Karpas-422 (cell line): ENCODE results near the gene LDLRAP1. TPM values are rescaled to one million over a fixed set of nuclear protein-coding genes. Genes with fewer than 3 reads are reported as not detected.
A peak's percentile ranks its signal among the peaks of the same experiment; 100 is the strongest.

Experiments used
- DNase-seq: peaks from one replicate; pipeline ENCODE4 v3.0.0-alpha.2; 2015
- H2AFZ ChIP-seq: fragments of 200-600 bp; sonication (generic); 2 replicates; pipeline ENCODE4 v1.6.1; 2014; ENCODE audit warnings: antibody characterized with exemption, low read length, mixed read lengths
- H3K27ac ChIP-seq: fragments of 200-600 bp; sonication (generic); 2 replicates; pipeline ENCODE4 v1.5.1; 2014; ENCODE audit warnings: mild to moderate bottlenecking, low read length, moderate library complexity
- H3K27me3 ChIP-seq: fragments of 200-600 bp; sonication (generic); 2 replicates; pipeline ENCODE4 v1.6.1; 2014; ENCODE audit warnings: low read length, mixed read lengths
- H3K36me3 ChIP-seq: fragments of 200-600 bp; sonication (generic); 2 replicates; pipeline ENCODE4 v1.6.1; 2014; ENCODE audit warnings: low read length, mixed read lengths; ENCODE audit not compliant: insufficient read depth
- H3K4me1 ChIP-seq: fragments of 200-600 bp; sonication (generic); 2 replicates; pipeline ENCODE4 v1.6.1; 2014; ENCODE audit warnings: mild to moderate bottlenecking, low read length, mixed read lengths
- H3K4me2 ChIP-seq: fragments of 200-600 bp; sonication (generic); 2 replicates; pipeline ENCODE4 v1.6.1; 2014; ENCODE audit warnings: low read length, low read depth, mild to moderate bottlenecking; ENCODE audit not compliant: poor library complexity, severe bottlenecking
- H3K4me3 ChIP-seq: fragments of 200-600 bp; sonication (generic); 2 replicates; pipeline ENCODE4 v1.5.1; 2014; ENCODE audit warnings: mild to moderate bottlenecking, antibody characterized with exemption, low read length, mixed read lengths
- H3K79me2 ChIP-seq: fragments of 200-600 bp; sonication (generic); 2 replicates; pipeline ENCODE4 v1.6.1; 2014; ENCODE audit warnings: mild to moderate bottlenecking, low read length, mixed read lengths
- H3K9ac ChIP-seq: fragments of 200-600 bp; sonication (generic); 2 replicates; pipeline ENCODE4 v1.6.0; 2014; ENCODE audit warnings: low read length
- H3K9me2 ChIP-seq: fragments of 200-600 bp; sonication (generic), shearing (Covaris generic); replicated peaks from 2 replicates; pipeline ENCODE4 v1.6.0; 2014; ENCODE audit warnings: mild to moderate bottlenecking, low read length, moderate library complexity; ENCODE audit not compliant: insufficient read depth
- H3K9me3 ChIP-seq: fragments of 300-700, 200-600 bp; sonication (generic); 2 replicates; pipeline ENCODE4 v1.6.1; 2014; ENCODE audit warnings: low read length, mixed read lengths
- H4K20me1 ChIP-seq: fragments of 200-600 bp; sonication (generic); 2 replicates; pipeline ENCODE4 v1.6.1; 2014; ENCODE audit warnings: mild to moderate bottlenecking, antibody characterized with exemption, low read length, low read depth; ENCODE audit not compliant: insufficient read depth
- total RNA-seq: library from RNA; depleted of rRNA; stranded (reverse); fragments of >200 nt; shearing (Covaris generic); gene quantifications from 2 replicates; pipeline ENCODE4 v1.2.3, GENCODE V29; 2014; ENCODE audit warnings: low replicate concordance

The LDLRAP1 gene
- total RNA-seq, 1 experiment from 2014 or later: not detected

DNA sequence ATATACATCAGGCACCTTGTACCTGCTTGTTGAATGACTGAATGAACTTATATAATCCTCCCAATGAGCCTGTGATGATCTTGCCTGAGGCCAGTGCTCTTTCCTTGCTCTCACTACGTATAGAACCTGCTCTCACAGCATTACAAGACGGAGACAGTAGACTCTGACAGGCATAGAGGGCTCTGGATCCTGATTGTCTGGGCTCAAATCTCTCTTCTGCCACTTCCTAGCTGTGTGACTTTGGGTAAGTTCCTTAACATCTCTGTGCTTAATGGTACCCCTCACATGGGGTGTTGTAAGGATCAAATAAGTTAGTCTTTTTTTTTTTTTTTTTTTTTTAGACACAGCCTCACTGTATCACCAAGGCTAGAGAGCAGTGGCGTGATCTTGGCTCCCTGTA lies 69.0 kb downstream of the LDLRAP1 start:
- no peak for DNase-seq
- Histone ChIP-seq H3K36me3 (no peaks in the 10 kb centered on the region), H3K79me2 (no peaks in the 10 kb centered on the region), H4K20me1 (no peaks in the 10 kb centered on the region; the same call in 1 of the 2 replicates), H3K4me1 (peaks cover 24% of the 10 kb centered on the region), H2AFZ (no peak overlapping the region), H3K27ac (no peak overlapping the region), H3K9me3 (no peaks in the 10 kb centered on the region), H3K4me2 (no peak overlapping the region), H3K27me3 (no peaks in the 10 kb centered on the region), H3K4me3 (no peak overlapping the region), H3K9me2 (no peaks in the 10 kb centered on the region), H3K9ac (no peak overlapping the region)

GRCh38 chr1:25613091-25613490 lies 69.7 kb downstream of the LDLRAP1 start:
- Histone ChIP-seq H2AFZ (no peak overlapping the region), H3K9ac (no peak overlapping the region), H3K4me2 (no peak overlapping the region), H4K20me1 (no peaks in the 10 kb centered on the region; the same call in 1 of the 2 replicates), H3K27me3 (no peaks in the 10 kb centered on the region), H3K9me3 (no peaks in the 10 kb centered on the region), H3K27ac (no peak overlapping the region), H3K79me2 (no peaks in the 10 kb centered on the region), H3K4me1 (peaks cover 24% of the 10 kb centered on the region), H3K36me3 (no peaks in the 10 kb centered on the region), H3K9me2 (no peaks in the 10 kb centered on the region), H3K4me3 (no peak overlapping the region)
- no peak for DNase-seq

DNA sequence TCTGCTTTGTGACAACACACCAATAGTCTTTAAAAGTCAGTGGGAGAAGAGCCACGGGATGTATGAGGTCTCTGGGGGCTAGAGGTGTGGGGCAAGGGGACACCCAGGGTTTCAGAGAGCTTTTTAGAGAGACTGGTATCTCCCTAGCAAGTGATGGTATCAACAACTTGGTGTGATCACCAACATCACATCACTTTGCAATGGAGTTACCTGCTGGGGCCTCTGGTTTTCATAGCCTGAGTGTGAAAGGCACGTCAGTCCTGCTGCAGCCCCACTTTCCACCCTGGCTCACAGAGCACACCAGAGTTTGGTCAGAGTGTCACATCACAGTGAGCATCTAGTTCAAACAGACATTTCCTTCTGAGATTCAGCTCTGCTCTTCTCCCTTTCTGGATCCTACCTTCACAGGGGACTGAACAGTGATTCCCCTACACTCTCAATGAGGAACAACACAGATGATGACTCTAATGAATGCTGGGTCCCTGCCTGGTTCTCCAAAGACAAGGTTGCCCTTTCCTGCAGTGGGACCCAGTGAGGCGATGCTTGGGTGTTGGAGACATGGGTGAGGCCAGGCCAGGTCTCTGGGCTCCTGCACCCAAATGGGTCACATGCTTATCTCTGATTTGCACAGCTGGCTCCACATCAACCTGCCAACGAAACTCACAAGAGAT lies 71.2 kb downstream of the LDLRAP1 start:
- Histone ChIP-seq H3K4me1 (peaks cover 18% of the 10 kb centered on the region), H3K9ac (no peak overlapping the region), H3K4me2 (no peak overlapping the region), H4K20me1 (peaks cover 6% of the 10 kb centered on the region), H3K79me2 (no peaks in the 10 kb centered on the region), H3K9me2 (no peaks in the 10 kb centered on the region), H3K27ac (no peak overlapping the region), H3K27me3 (no peaks in the 10 kb centered on the region), H3K36me3 (no peaks in the 10 kb centered on the region), H3K9me3 (no peaks in the 10 kb centered on the region), H3K4me3 (no peak overlapping the region), H2AFZ (no peak overlapping the region)
- no peak for DNase-seq

DNA sequence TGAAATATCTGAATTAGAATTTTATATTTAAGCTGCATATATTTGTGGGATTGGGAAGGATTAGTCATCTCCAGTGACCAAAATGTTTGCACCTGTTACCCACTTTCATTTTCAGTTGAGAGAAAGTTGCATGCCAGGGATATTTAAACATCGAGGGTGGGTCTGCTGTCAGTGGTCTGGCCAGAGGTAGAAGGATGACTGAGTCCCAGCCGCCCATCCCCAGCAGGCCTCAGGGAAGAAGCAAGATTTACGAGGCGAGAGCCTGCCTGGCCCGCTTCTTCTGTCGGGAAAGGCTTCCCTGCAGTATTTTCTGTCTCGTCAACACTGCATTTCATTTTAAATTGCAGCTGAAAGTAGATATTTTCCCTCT lies 71.8 kb downstream of the LDLRAP1 start:
- Histone ChIP-seq H3K9ac (no peak overlapping the region), H3K9me2 (no peaks in the 10 kb centered on the region), H3K27ac (no peak overlapping the region), H3K79me2 (no peaks in the 10 kb centered on the region), H3K27me3 (no peaks in the 10 kb centered on the region), H3K4me1 (peaks cover 18% of the 10 kb centered on the region), H3K36me3 (no peaks in the 10 kb centered on the region), H3K4me2 (no peak overlapping the region), H4K20me1 (peaks cover 7% of the 10 kb centered on the region), H2AFZ (no peak overlapping the region), H3K4me3 (no peak overlapping the region), H3K9me3 (no peaks in the 10 kb centered on the region)
- DNase-seq: no peak

- H4K20me1 ChIP-seq: peaks cover 9% of the 10 kb centered on the region
- H3K9ac ChIP-seq: no peak overlapping the region
- no peaks in the 10 kb centered on the region for H3K36me3 ChIP-seq
- DNase-seq: no peak
- no peaks in the 10 kb centered on the region for H3K79me2 ChIP-seq
- H2AFZ ChIP-seq: no peak overlapping the region
- H3K9me2 ChIP-seq: no peaks in the 10 kb centered on the region
- peak overlapping the region; percentile 53; the same call in 1 of the 2 replicates for H3K4me3 ChIP-seq
- no peaks in the 10 kb centered on the region for H3K9me3 ChIP-seq
- peaks cover 18% of the 10 kb centered on the region for H3K4me1 ChIP-seq
- H3K27me3 ChIP-seq: no peaks in the 10 kb centered on the region
- H3K27ac ChIP-seq: no peak overlapping the region
- H3K4me2 ChIP-seq: peak overlapping the region; percentile 64
Observed at GRCh38 chr1:25615563-25616094, 72.2 kb downstream of the LDLRAP1 start.

DNA sequence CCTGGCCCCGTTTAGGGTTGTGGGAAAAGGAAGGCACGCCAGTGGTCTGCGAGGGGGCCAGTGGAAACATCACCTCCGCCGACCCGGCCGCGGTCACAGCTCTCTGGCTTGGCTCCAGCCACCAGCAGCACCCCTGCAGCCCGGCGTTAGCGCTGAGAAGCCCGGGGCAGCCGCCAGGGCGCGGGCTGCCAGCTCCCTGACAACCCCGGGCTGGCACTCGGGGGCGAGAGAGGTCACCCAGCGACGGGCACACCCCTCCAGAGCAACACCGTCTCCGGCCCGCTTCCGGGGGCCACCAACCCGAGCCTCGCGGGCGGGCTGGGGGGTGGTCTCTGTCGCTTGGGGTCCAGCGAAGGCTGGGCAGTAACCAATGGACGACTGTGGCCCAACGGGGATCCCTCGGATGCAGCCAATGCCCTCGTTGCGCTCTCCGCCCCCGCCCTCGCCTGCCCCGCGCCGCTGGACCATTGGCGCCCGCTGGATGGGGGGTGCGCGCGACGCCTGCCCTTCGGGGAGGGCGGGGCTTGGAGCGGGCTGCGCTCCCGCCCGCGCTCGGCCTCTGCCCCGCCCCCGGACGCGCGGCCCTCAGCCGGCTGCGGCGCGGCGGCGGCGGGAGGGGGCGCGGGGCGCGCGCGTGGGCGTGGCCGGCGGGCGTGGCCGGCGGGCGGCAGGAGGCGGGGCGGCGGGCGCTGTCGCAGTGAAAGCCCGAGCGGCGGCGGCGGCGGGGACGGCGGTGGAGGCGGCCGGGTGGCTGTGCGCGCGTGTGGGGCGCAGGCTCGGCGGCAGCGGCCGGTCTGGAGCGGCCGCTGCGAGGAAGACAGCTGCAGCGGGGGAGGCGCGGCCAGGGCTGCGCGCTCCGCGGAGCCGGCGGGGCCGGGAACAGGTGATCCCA lies 72.9 kb downstream of the LDLRAP1 start, which contains the start of gene MAN1C1:
MAN1C1 (plus strand) TSS at position 697 of the 892 bp plus-strand sequence. CDS start 1,007 bp downstream, outside the sequence.
- no peaks in the 10 kb centered on the region for H3K27me3 ChIP-seq
- no peaks in the 10 kb centered on the region for H3K79me2 ChIP-seq
- H3K9ac ChIP-seq: peak within 1 kb of the TSS; percentile 58
- no peaks in the 10 kb centered on the region for H3K9me2 ChIP-seq
- H4K20me1 ChIP-seq: peaks cover 9% of the 10 kb centered on the region
- DNase-seq: peak; percentile 93
- H3K9me3 ChIP-seq: no peaks in the 10 kb centered on the region
- H3K36me3 ChIP-seq: no peaks in the 10 kb centered on the region
- peak within 1 kb of the TSS; percentile 85 for H2AFZ ChIP-seq
- H3K27ac ChIP-seq: no peak within 1 kb of the TSS
- H3K4me1 ChIP-seq: peaks cover 18% of the 10 kb centered on the region
- peak within 1 kb of the TSS; percentile 65 for H3K4me3 ChIP-seq
- peak within 1 kb of the TSS; percentile 76 for H3K4me2 ChIP-seq

DNA sequence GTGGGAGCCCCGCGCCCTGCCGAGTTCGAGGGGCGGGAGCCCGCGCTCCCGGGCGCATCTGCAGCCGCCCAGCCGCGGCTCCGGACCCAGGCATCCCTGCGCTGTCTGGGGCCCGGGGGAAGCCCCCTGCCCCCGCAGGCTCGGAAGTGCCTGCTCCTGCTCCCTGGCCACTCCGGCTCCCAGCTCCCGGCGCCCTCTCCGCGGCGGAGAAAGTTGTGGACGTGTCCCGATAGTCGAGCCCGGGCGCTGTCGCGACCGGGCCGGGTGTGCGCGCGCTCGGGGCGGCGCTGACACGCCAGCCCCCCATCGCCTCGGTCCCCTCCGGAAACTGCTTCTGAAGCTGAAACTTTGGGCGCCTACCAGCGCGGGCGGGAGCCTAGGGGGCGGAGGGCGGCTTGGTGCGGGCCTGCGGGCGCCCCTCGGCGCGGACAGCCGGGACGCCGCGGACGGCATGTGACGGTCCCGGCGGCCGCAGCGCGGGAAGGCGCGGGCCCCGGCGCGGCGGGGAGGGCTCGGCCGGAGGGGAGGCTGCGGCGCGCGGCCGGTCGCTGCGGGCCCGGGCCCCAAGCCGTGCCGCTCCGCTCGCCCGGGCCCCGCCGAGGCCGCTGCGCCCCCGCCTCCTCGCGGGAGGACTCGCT lies 73.7 kb downstream of the LDLRAP1 start:
- H3K4me2 ChIP-seq: peak overlapping the region; percentile 76
- H3K4me3 ChIP-seq: peak overlapping the region; percentile 65
- no peak for DNase-seq
- peak overlapping the region; percentile 58 for H3K9ac ChIP-seq
- no peaks in the 10 kb centered on the region for H3K36me3 ChIP-seq
- H4K20me1 ChIP-seq: peaks cover 9% of the 10 kb centered on the region
- no peaks in the 10 kb centered on the region for H3K79me2 ChIP-seq
- H2AFZ ChIP-seq: no peak overlapping the region
- no peak overlapping the region for H3K27ac ChIP-seq
- H3K4me1 ChIP-seq: peaks cover 18% of the 10 kb centered on the region
- no peaks in the 10 kb centered on the region for H3K9me3 ChIP-seq
- H3K9me2 ChIP-seq: no peaks in the 10 kb centered on the region
- H3K27me3 ChIP-seq: no peaks in the 10 kb centered on the region
